Measurements from ENCODE around the gene POLDIP3.

The POLDIP3 gene

GRCh38 chr22:42645341-42645937, 30.8 kb upstream of the POLDIP3 start:
- H3K27ac Mint-ChIP-seq: peak overlapping the region; percentile 19
- no peaks in the 10 kb centered on the region for H3K9me3 Mint-ChIP-seq
- no peak overlapping the region for H3K4me3 Mint-ChIP-seq
- no peaks in the 10 kb centered on the region for H3K27me3 Mint-ChIP-seq
- DNase-seq: no peak
- H3K4me1 Mint-ChIP-seq (ENCODE audit: low read depth): peaks cover 42% of the 10 kb centered on the region
- H3K36me3 Mint-ChIP-seq (ENCODE audit: low read depth): peaks cover 17% of the 10 kb centered on the region

GRCh38 chr22:42644422-42645340, 30.0 kb upstream of the POLDIP3 start:
- Mint-ChIP-seq H3K4me3 (no peak overlapping the region), H3K9me3 (no peaks in the 10 kb centered on the region), H3K4me1 (ENCODE audit: low read depth) (peaks cover 41% of the 10 kb centered on the region), H3K27ac (peak overlapping the region; percentile 19), H3K27me3 (no peaks in the 10 kb centered on the region), H3K36me3 (ENCODE audit: low read depth) (peaks cover 17% of the 10 kb centered on the region)
- DNase-seq: no peak

- peaks cover 39% of the 10 kb centered on the region for H3K4me1 Mint-ChIP-seq (ENCODE audit: low read depth)
- H3K27ac Mint-ChIP-seq: peak overlapping the region; percentile 12
These were observed 29.1 kb upstream of the POLDIP3 start for GRCh38 chr22:42643634-42644421.

GRCh38 chr22:42642806-42643633, 28.3 kb upstream of the POLDIP3 start:
- Mint-ChIP-seq H3K9me3 (no peaks in the 10 kb centered on the region), H3K4me1 (ENCODE audit: low read depth) (peaks cover 34% of the 10 kb centered on the region), H3K36me3 (ENCODE audit: low read depth) (peaks cover 12% of the 10 kb centered on the region), H3K27me3 (no peaks in the 10 kb centered on the region), H3K4me3 (no peak overlapping the region), H3K27ac (no peak overlapping the region)
- no peak for DNase-seq

More at GRCh38 chr22:42643634-42644421, 29.1 kb upstream of the POLDIP3 start:
- DNase-seq: no peak
- peaks cover 17% of the 10 kb centered on the region for H3K36me3 Mint-ChIP-seq (ENCODE audit: low read depth)
- H3K9me3 Mint-ChIP-seq: no peaks in the 10 kb centered on the region
- no peak overlapping the region for H3K4me3 Mint-ChIP-seq
- H3K27me3 Mint-ChIP-seq: no peaks in the 10 kb centered on the region

GRCh38 chr22:42641801-42642413, 27.2 kb upstream of the POLDIP3 start:
- Mint-ChIP-seq H3K4me1 (ENCODE audit: low read depth) (peaks cover 25% of the 10 kb centered on the region), H3K36me3 (ENCODE audit: low read depth) (peaks cover 9% of the 10 kb centered on the region)

GRCh38 chr22:42639541-42640241, 25.0 kb upstream of the POLDIP3 start:
- no peak for DNase-seq
- no peak overlapping the region for H3K4me3 Mint-ChIP-seq
- no peak overlapping the region for H3K27ac Mint-ChIP-seq
- H3K4me1 Mint-ChIP-seq (ENCODE audit: low read depth): peaks cover 11% of the 10 kb centered on the region
- no peaks in the 10 kb centered on the region for H3K9me3 Mint-ChIP-seq
- no peaks in the 10 kb centered on the region for H3K27me3 Mint-ChIP-seq
- H3K36me3 Mint-ChIP-seq (ENCODE audit: low read depth): peaks cover 20% of the 10 kb centered on the region

More at GRCh38 chr22:42641801-42642413, 27.2 kb upstream of the POLDIP3 start:
- no peaks in the 10 kb centered on the region for H3K9me3 Mint-ChIP-seq
- H3K27ac Mint-ChIP-seq: no peak overlapping the region
- DNase-seq: no peak
- H3K27me3 Mint-ChIP-seq: no peaks in the 10 kb centered on the region
- H3K4me3 Mint-ChIP-seq: no peak overlapping the region

DNA sequence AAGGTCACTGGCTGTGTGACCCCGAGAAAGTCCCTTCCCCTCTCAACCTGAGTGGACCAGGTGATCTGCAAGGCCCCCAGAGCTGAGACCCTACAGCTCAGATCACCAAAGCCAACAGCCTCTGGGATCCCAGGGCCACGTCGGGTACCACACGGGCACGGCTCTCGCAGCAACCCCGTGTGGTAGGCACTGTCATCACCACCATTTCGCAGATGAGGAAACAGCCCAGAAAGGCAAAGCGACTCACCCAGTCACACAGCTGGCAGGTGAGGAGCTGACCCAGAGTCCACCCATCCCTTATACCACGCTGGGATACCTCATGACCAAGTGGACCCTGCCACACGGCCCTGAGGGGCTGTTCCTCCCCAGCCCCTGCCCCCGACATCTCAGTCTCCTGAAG, 22.9 kb upstream of the POLDIP3 start:
- DNase-seq: no peak
- peaks cover 5% of the 10 kb centered on the region for H3K4me1 Mint-ChIP-seq (ENCODE audit: low read depth)
- H3K4me3 Mint-ChIP-seq: no peak overlapping the region
- peak overlapping the region; percentile 66 for H3K27ac Mint-ChIP-seq
- no peaks in the 10 kb centered on the region for H3K9me3 Mint-ChIP-seq
- peaks cover 37% of the 10 kb centered on the region for H3K36me3 Mint-ChIP-seq (ENCODE audit: low read depth)
- H3K27me3 Mint-ChIP-seq: no peaks in the 10 kb centered on the region

DNA sequence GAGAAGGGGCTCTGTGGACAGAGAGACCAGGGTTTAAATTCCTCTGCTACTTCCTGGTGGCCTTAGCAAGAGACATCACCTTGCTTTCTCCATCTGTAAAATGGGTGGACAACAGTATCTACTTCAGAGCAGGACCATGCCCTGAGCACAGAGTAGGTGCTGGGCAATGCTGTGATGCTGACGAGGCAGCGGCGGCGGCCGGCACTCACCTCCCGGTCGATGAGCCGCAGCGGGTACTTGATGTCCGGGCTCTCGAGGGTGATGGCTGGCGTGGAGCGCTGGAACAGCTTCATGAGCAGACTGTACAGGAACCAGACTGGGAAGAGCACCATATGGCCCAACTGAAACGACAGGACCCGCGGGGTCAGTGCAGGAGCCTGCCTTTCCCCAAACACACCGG, 21.8 kb upstream of the POLDIP3 start:
- H3K27ac Mint-ChIP-seq: peak overlapping the region; percentile 33
- DNase-seq: no peak
- H3K36me3 Mint-ChIP-seq (ENCODE audit: low read depth): peaks cover 47% of the 10 kb centered on the region
- no peaks in the 10 kb centered on the region for H3K27me3 Mint-ChIP-seq
- no peak overlapping the region for H3K4me3 Mint-ChIP-seq
- peaks cover 5% of the 10 kb centered on the region for H3K4me1 Mint-ChIP-seq (ENCODE audit: low read depth)
- H3K9me3 Mint-ChIP-seq: no peaks in the 10 kb centered on the region

DNA sequence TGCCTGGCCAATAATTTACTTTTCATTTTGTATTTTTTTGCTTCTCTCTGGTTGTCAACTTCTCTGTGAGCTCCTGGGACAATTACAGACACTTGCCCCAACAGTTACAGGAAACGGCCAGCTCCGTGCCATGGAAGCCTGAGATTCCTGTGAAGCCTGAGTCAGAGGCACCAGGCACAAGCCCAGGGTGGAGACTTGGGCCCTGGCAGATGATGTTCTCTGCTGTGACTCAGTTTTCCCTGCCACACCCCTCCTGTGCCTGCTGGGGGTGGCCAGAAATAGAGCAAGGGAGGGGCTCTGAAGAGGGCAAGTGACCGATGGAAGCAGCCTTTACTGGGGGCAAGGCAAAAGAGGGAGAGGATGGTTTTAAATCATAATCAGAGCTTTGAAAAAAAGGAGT, 20.8 kb upstream of the POLDIP3 start:
- Mint-ChIP-seq H3K27me3 (no peaks in the 10 kb centered on the region), H3K36me3 (ENCODE audit: low read depth) (peaks cover 55% of the 10 kb centered on the region), H3K9me3 (no peaks in the 10 kb centered on the region), H3K4me3 (no peak overlapping the region), H3K27ac (peak overlapping the region; percentile 60), H3K4me1 (ENCODE audit: low read depth) (peaks cover 5% of the 10 kb centered on the region)
- no peak for DNase-seq

GRCh38 chr22:42633013-42633412, 18.3 kb upstream of the POLDIP3 start:
- Mint-ChIP-seq H3K4me1 (ENCODE audit: low read depth) (peaks cover 5% of the 10 kb centered on the region), H3K27ac (no peak overlapping the region), H3K27me3 (no peaks in the 10 kb centered on the region), H3K9me3 (no peaks in the 10 kb centered on the region), H3K4me3 (no peak overlapping the region), H3K36me3 (ENCODE audit: low read depth) (peaks cover 80% of the 10 kb centered on the region)
- DNase-seq: no peak

- Mint-ChIP-seq H3K4me3 (no peak overlapping the region), H3K27me3 (no peaks in the 10 kb centered on the region), H3K27ac (no peak overlapping the region), H3K9me3 (no peaks in the 10 kb centered on the region), H3K4me1 (ENCODE audit: low read depth) (peaks cover 5% of the 10 kb centered on the region), H3K36me3 (ENCODE audit: low read depth) (peaks cover 86% of the 10 kb centered on the region)
- no peak for DNase-seq
These were observed 17.4 kb upstream of the POLDIP3 start for GRCh38 chr22:42632096-42632495.

DNA sequence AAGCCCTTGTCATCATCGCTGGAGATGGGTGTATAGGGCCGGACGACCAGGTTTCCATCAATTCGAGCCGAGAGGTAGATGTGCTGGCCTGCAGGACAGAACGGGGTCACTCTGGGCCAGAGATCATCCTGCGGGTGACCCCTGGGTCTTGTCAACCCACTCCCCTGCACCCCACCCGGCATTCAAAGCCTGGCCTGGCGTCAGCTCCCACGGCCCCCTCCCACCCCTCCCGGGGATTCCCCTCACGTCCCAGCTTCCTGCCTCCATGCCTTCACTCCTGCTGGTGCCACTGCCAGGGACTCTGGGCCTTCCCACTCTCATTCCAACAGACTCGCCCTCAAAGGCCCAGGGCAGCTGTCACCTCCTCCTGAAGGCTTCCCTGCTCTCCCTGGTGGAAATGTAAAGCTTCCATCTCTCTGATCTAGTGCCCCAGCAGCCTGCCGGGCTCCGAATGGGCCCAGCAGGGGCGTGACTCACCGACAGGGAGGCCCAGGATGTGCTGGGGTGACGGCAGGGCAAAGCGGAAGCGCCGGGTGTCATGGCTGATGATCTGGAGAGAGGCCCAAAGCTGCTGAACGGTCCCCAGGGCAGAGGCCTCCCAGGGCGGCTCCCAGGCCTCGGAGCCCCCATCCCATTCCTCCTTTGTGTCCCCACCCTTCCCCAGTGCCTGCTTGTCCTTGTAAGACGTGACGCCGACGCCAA, 16.4 kb upstream of the POLDIP3 start:
- Mint-ChIP-seq H3K9me3 (no peaks in the 10 kb centered on the region), H3K4me3 (no peak overlapping the region), H3K36me3 (ENCODE audit: low read depth) (peaks cover 90% of the 10 kb centered on the region), H3K4me1 (ENCODE audit: low read depth) (peaks cover 4% of the 10 kb centered on the region), H3K27me3 (no peaks in the 10 kb centered on the region), H3K27ac (no peak overlapping the region)
- no peak for DNase-seq

DNA sequence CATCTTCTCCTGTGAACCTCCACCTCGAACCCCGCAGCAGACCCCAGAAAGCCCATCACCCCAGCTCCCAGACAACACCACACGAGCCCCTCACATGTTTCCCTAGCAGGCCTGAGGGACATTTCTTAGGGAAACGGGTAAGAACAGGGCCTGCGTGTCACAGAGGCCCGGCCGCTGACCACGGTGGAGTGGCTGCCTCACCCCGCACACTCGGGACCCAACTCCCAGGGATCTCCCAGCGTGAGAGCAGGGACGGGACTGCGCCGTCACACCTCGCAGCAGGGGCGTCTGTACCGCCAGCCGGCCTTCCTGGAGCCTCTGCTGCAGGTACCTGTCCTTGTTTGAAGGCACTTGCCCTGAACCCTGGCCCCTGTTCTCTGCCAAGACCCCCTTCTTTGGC, 15.5 kb upstream of the POLDIP3 start:
- no peaks in the 10 kb centered on the region for H3K4me1 Mint-ChIP-seq (ENCODE audit: low read depth)
- DNase-seq: no peak
- H3K9me3 Mint-ChIP-seq: no peaks in the 10 kb centered on the region
- H3K36me3 Mint-ChIP-seq (ENCODE audit: low read depth): peaks cover 86% of the 10 kb centered on the region
- no peak overlapping the region for H3K4me3 Mint-ChIP-seq
- H3K27me3 Mint-ChIP-seq: no peaks in the 10 kb centered on the region
- H3K27ac Mint-ChIP-seq: no peak overlapping the region

Measured in activated T-cell treated with anti-CD3 and anti-CD28 coated beads, Interleukin-2, amount 50 U/mL, for 24 hours (primary cell).